HUES6 (cell line): Measurements from ENCODE around the gene OR6N1.

Source experiments
- H3K27ac ChIP-seq: 2 replicates; pipeline ENCODE4 v1.7.0; 2013; ENCODE audit warnings: low read depth, mild to moderate bottlenecking, low read length, inconsistent platforms
- H3K27me3 ChIP-seq: 2 replicates; pipeline ENCODE4 v1.6.1; 2013; ENCODE audit warnings: low read length; ENCODE audit not compliant: control insufficient read depth, insufficient read depth
- H3K36me3 ChIP-seq: 2 replicates; pipeline ENCODE4 v1.6.1; 2013; ENCODE audit warnings: low read length; ENCODE audit not compliant: control insufficient read depth, insufficient read depth
- H3K4me1 ChIP-seq: 2 replicates; pipeline ENCODE4 v1.6.1; 2013; ENCODE audit warnings: low read length; ENCODE audit not compliant: control insufficient read depth, insufficient read depth
- H3K4me3 ChIP-seq: 2 replicates; pipeline ENCODE4 v1.5.1; 2013; ENCODE audit warnings: low read depth, low read length
- H3K9ac ChIP-seq: one replicate; pipeline ENCODE4 v1.6.1; 2013; ENCODE audit warnings: mild to moderate bottlenecking, low read length
- H3K9me3 ChIP-seq: 2 replicates; pipeline ENCODE4 v1.6.1; 2013; ENCODE audit warnings: low read depth, low read length; ENCODE audit not compliant: control insufficient read depth, insufficient read depth

The OR6N1 gene

GRCh38 chr1:158806916-158807536, 35.0 kb upstream of the OR6N1 start:
- H3K9ac ChIP-seq: no peak overlapping the region
- H3K4me3 ChIP-seq: no peak overlapping the region
- no peaks in the 10 kb centered on the region for H3K36me3 ChIP-seq
- H3K9me3 ChIP-seq: no peaks in the 10 kb centered on the region
- no peaks in the 10 kb centered on the region for H3K4me1 ChIP-seq
- no peak overlapping the region for H3K27ac ChIP-seq
- no peaks in the 10 kb centered on the region for H3K27me3 ChIP-seq

GRCh38 chr1:158803678-158804077, 31.7 kb upstream of the OR6N1 start:
- Histone ChIP-seq H3K9me3 (no peaks in the 10 kb centered on the region), H3K9ac (no peak overlapping the region), H3K27me3 (no peaks in the 10 kb centered on the region)

GRCh38 chr1:158801396-158801795, 29.4 kb upstream of the OR6N1 start:
- Histone ChIP-seq H3K4me1 (no peaks in the 10 kb centered on the region), H3K27ac (no peak overlapping the region), H3K36me3 (no peaks in the 10 kb centered on the region), H3K4me3 (no peak overlapping the region), H3K9me3 (no peaks in the 10 kb centered on the region), H3K27me3 (no peaks in the 10 kb centered on the region), H3K9ac (no peak overlapping the region)

More at GRCh38 chr1:158803678-158804077, 31.7 kb upstream of the OR6N1 start:
- Histone ChIP-seq H3K27ac (no peak overlapping the region), H3K4me3 (no peak overlapping the region), H3K4me1 (no peaks in the 10 kb centered on the region), H3K36me3 (no peaks in the 10 kb centered on the region)

GRCh38 chr1:158800526-158800925, 28.5 kb upstream of the OR6N1 start:
- Histone ChIP-seq H3K27me3 (no peaks in the 10 kb centered on the region), H3K4me1 (no peaks in the 10 kb centered on the region), H3K27ac (no peak overlapping the region), H3K4me3 (no peak overlapping the region), H3K36me3 (no peaks in the 10 kb centered on the region), H3K9me3 (no peaks in the 10 kb centered on the region), H3K9ac (no peak overlapping the region)

- H3K36me3 ChIP-seq: no peaks in the 10 kb centered on the region
- no peaks in the 10 kb centered on the region for H3K9me3 ChIP-seq
- H3K4me3 ChIP-seq: no peak overlapping the region
- no peak overlapping the region for H3K27ac ChIP-seq
- no peaks in the 10 kb centered on the region for H3K27me3 ChIP-seq
- no peak overlapping the region for H3K9ac ChIP-seq
- no peaks in the 10 kb centered on the region for H3K4me1 ChIP-seq
These were observed 27.7 kb upstream of the OR6N1 start for GRCh38 chr1:158799689-158800088.

GRCh38 chr1:158798531-158798930, 26.5 kb upstream of the OR6N1 start:
- H3K9ac ChIP-seq: no peak overlapping the region
- no peak overlapping the region for H3K27ac ChIP-seq
- H3K36me3 ChIP-seq: no peaks in the 10 kb centered on the region
- no peaks in the 10 kb centered on the region for H3K27me3 ChIP-seq
- no peak overlapping the region for H3K4me3 ChIP-seq
- no peaks in the 10 kb centered on the region for H3K4me1 ChIP-seq
- H3K9me3 ChIP-seq: no peaks in the 10 kb centered on the region

- H3K9ac ChIP-seq: no peak overlapping the region
- no peaks in the 10 kb centered on the region for H3K36me3 ChIP-seq
- no peak overlapping the region for H3K27ac ChIP-seq
- H3K4me1 ChIP-seq: no peaks in the 10 kb centered on the region
- H3K27me3 ChIP-seq: no peaks in the 10 kb centered on the region
- H3K4me3 ChIP-seq: no peak overlapping the region
- no peaks in the 10 kb centered on the region for H3K9me3 ChIP-seq
These were observed 22.3 kb upstream of the OR6N1 start for GRCh38 chr1:158794247-158794646.

- Histone ChIP-seq H3K27ac (no peak overlapping the region), H3K9me3 (no peaks in the 10 kb centered on the region), H3K27me3 (no peaks in the 10 kb centered on the region), H3K9ac (no peak overlapping the region), H3K4me3 (no peak overlapping the region), H3K36me3 (no peaks in the 10 kb centered on the region), H3K4me1 (no peaks in the 10 kb centered on the region)
These were observed 21.6 kb upstream of the OR6N1 start for GRCh38 chr1:158793604-158794003.

- no peak within 1 kb of the TSS for H3K4me3 ChIP-seq
- no peaks in the 10 kb centered on the region for H3K4me1 ChIP-seq
- H3K9me3 ChIP-seq: no peaks in the 10 kb centered on the region
- no peak within 1 kb of the TSS for H3K9ac ChIP-seq
- no peaks in the 10 kb centered on the region for H3K27me3 ChIP-seq
- no peaks in the 10 kb centered on the region for H3K36me3 ChIP-seq
- no peak within 1 kb of the TSS for H3K27ac ChIP-seq
These were observed 9.1 kb upstream of the OR6N1 start, which contains the start of gene OR6N2 for GRCh38 chr1:158781104-158781503. TSS of gene OR6N2 (minus strand) at chr1:158781204. CDS start at chr1:158777635, 3,569 bp downstream.

GRCh38 chr1:158754420-158754819, 17.6 kb downstream of the OR6N1 start, which contains the start of gene OR6K6:
TSS of gene OR6K6 (plus strand) at chr1:158754720. CDS start at chr1:158754888, 168 bp downstream.
- no peaks in the 10 kb centered on the region for H3K36me3 ChIP-seq
- no peak within 1 kb of the TSS for H3K27ac ChIP-seq
- no peak within 1 kb of the TSS for H3K9ac ChIP-seq
- 0 out of 2 replicates have a peak, but pooled peaks cover 6% of the 10 kb centered on the region for H3K27me3 ChIP-seq
- H3K4me1 ChIP-seq: no peaks in the 10 kb centered on the region
- no peak within 1 kb of the TSS for H3K4me3 ChIP-seq
- H3K9me3 ChIP-seq: no peaks in the 10 kb centered on the region

- no peaks in the 10 kb centered on the region for H3K4me1 ChIP-seq
- H3K4me3 ChIP-seq: no peak overlapping the region
- no peaks in the 10 kb centered on the region for H3K36me3 ChIP-seq
- 0 out of 2 replicates have a peak, but pooled peaks cover 6% of the 10 kb centered on the region for H3K27me3 ChIP-seq
- no peak overlapping the region for H3K9ac ChIP-seq
- no peak overlapping the region for H3K27ac ChIP-seq
- no peaks in the 10 kb centered on the region for H3K9me3 ChIP-seq
These were observed 19.8 kb downstream of the OR6N1 start for GRCh38 chr1:158752155-158752712.
